Stimulated activated CD8-positive, alpha-beta memory T cell treated with anti-CD3 and anti-CD28 coated beads, Interleukin-7, amount 100 ng/mL, for 1 hour (primary cell): ENCODE results near the gene ARRDC2.
"Not testable (repeated sequence)": the region's sequence is repeated elsewhere in the genome, so short reads cannot be mapped to it uniquely, and the experiment has no call there.

Experiments used
- DNase-seq, 2 donors: peaks; one replicate each; pipeline ENCODE4 v3.0.0-alpha.2; 2020; ENCODE audit warnings: low read depth in 2 of 2

The ARRDC2 gene

DNA sequence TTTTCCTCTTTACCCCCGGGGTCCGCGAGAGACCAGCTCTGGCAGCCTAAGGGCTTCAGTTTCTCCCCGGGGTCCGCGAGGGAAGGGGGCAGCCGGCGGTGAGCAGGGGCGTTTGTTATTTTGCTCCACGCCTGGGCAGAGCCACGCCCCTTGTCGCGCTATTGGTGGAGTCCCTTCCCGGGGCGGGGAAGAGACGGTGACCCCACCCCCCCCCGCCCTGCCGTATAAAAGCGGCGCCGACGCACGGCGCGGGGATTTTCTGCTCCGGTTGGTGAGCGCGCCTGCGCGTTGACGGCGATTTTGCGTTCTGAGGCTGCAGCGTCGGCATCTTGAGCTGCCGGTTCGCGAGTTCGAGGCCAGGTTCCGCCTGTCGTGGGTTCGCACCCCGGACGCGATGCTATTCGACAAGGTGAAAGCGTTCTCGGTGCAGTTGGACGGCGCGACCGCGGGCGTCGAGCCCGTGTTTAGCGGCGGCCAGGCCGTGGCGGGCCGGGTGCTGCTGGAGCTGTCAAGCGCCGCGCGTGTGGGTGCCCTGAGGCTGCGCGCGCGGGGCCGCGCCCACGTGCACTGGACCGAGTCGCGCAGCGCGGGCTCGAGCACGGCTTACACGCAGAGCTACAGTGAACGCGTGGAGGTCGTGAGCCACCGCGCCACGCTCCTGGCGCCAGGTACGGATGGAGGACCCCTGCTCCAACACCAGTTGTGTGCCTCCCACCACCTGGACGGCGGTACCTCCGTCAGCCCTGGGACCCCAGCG, at the start of gene ARRDC2:
TSS of gene ARRDC2 (plus strand) at position 254 of the 757 bp plus-strand sequence. CDS start at position 395, 141 bp downstream.
- DNase-seq = peak; percentile 73 to 75

DNA sequence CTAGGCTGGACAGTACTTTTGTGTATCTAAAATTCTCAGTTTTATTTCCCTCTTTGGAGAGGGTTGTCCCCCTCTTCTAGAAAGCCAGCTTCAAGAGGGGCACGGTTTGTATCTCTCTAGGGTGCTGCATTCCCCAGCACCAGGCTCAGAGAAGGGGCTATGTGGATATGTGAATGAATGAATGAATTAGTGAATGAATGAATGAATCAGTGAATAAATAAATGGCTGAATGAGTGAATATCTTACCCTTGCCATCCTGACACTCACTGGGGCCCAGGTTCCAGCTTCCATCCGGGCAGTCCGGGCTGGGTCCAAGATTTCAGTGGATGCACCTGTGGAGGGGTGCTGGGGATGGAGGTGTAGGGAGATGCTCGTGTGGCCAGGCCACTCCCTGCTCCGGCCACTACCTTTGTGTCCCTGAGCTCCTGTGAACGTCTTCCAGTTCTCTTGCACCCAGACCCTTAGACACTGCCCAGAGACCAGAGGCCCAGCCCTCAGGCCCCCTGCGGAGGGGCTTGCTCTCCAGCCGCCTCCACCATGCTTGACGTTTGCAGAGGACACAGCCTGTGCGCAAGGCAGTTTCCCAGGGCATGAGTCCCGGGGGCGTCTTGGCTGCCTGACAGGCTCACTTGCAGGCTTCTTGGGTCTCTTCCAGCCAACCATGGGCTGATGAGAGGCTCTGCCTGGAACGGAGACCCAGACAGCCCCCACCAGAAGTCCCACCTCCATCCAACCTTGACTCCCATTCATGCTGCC, 43.9 kb upstream of the ARRDC2 start:
- no peak for DNase-seq

DNA sequence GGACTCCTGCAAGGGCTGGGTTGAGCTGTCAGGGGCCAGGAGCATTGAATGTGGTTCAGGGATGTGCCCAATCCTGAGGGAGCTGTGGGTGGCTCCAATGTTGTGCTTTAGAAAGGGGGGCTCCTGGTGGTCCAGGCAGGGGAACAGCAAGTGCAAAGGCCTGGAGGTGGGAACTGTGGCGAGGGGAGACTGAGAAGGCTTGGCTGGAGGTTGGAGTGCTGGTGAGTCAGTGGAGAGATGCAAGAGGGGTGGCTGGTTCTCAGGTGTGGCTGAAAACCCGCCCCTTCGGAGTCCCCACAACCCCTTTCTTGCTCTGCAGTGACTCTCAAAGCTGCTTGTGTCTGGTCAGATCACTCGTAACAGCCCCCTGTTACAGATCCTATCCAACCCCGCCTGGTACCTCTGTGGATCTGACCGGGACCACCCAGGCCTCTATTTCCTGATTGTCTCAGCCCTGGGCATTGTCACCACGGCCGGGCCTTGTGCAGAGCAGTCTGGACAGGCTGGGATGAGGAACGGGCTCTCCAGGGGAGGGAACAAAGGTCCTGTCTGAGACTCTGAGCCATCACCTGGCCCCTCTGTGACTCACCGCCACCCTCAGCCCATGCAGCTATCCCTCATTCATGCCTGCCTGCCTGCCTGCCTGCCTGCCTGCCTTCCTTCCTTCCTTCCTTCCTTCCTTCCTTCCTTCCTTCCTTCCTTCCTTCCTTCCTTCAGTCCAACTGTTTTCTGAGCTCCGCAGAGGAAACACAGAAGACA, 42.4 kb upstream of the ARRDC2 start:
- DNase-seq = no peak

DNA sequence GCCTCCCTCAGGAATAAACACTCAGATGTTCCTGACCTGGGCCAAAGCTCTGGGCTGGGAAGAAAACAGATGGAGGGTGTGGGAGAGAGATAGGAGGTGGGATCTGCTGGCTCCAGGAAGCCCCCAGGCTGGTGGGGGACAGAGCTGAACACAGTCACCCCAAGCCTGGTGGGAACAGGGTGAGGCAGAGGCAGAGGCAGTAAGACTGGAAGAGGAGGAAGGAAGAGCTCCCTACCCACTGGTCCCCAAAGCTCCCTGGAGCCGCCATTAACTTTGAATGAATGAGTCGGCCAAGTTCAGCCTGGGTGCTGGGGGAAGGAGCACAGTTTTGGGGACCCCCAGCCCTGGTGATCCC, 41.9 kb upstream of the ARRDC2 start:
- no peak for DNase-seq

DNA sequence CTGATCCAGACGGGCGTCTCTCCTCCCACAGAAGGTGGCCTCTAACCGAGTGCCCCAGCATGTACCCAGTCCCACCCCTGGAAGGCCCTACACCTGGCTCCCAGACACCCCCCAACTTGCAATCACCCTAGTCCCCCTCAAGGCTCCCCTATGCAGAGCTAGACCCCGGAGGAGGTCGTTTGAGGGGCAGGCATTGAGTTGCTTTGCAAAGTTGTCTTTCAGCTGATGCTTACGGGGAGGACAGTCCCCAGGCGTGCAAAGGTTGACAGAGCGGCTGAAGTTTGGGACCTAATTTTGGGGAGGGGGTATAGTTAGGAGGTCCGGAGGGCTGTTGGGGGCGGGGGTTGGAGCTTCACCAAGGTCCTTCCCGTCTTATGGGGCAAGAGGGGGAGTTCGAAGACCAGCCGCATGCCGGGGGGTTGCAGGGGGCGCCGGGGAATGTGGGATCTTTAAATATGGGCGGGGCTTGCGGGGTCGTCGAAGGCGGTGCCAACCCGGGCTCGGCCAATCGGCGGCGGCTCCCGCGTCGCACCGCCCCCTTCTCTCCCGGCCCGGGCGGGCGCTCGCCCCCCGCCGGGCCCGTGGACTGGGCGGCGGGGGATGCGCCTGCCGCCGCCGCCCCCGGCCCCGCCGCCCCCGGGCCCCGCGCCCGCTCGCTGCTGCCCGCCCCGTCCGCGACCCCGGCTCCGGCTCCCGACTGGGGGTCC, 41.3 kb upstream of the ARRDC2 start, which contains the start of gene KCNN1:
TSS of gene KCNN1 (plus strand) at position 558 of the 707 bp plus-strand sequence. CDS start 6,782 bp downstream, outside the sequence.
- no peak for DNase-seq

DNA sequence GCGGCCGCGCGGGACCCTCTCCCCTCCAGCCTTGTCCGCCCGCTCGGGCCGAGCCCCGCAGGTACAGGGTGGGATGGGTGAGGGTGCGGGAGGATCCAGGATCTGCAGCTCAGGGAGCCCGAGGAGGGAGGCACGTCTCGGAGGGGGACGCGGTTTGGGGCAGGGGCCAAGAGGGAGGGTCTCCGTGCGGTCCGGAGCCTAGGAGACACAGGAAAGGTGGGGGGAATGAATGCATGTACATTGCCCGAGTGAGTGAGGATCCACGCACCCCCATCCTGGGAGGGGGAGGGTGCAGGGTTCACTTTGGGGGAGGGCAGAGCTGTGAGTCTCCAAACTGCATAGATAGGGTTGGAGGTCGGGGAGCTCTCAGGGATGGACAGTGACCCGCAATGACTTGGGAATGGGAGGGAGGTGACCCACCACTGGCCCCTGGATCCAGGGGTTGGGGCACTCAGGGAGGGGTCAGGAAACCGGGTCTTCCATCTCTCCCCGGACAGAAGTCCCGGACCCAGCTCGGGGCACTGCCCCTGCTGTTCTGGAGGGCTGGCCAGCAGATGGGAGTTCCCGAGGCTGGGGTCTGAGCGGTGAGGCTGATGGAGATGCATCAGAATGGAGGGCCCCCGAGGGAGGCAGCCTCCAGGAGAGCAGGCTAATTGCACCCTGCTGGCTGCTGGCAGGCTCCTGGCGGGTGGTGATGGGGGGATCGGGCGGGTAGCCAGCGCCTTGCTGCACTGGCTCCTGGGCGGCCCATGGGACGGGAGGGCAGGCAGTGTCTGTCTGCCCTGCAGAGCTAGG, 40.5 kb upstream of the ARRDC2 start:
- no peak for DNase-seq

DNA sequence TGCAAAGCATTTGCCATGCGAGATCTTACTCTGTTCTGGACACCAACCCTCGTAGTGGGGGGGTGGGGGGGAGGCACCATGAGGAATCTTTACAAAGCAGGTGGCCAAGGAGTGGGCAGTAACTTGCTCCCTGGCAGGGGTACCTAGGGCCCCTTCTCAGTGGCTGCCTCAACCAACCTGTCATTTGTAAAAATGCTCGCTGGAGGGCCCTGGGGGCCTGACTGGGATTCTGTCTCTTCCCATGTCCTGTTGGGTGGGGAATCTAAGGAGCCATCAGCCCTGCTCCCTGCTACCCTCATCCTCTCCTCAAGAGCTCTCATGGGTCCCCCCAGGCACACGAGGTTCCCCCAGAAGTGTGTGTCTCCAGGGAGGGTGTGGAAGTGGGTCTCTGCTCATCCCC, 39.6 kb upstream of the ARRDC2 start:
- DNase-seq = no peak

DNA sequence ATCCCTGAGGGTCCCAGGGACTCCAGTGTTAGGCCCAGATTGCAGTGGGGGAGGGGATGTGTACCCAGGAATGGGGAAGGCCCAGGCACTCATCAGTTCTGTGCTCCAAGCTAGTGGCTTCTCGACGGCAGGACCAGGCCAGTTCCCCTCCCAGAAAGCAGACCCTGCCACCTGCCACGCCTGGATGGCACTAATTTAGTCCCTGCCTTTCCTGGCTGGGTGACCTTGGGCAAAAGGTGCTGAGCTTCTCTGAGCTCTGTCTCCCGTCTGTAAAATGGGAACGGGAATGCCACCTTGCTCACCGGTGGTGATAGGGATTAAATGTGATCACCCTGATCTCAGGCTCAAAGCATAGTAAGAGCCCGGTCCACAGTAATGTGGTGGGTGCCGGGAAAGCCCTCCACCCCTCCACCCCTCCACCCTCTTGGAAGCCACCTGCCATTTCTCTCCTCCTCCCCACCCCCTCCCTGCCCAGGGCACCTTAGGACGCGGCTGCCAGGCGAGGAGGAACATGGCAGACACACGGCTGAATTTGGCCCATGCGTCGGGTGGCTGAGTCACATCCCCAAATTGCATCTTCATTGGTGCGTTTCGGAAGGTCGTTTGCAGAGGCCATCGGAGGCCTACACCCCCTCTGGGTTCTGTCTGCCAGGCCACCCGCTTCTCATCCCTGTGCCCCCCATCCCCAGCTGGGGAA, 38.7 kb upstream of the ARRDC2 start:
- no peak for DNase-seq

DNA sequence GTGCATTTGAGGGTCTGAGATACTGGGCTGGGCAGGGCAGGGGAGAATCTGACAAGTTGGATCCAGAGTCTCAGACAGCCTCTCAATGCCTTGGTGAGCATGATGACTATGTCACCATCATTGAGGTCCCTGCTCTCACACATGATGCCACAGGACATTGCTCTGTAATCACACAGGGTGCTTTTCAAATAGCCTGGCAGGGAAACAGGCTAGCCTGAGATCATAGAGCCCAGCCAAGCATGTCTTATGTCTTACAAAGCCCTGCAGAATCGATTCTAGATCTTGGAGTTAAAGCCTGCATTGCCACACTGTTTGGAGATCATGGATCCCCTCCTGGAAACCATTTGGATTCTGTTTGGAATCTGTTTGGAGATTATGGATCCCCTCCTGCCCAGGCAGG, 35.7 kb upstream of the ARRDC2 start:
- DNase-seq = no peak

DNA sequence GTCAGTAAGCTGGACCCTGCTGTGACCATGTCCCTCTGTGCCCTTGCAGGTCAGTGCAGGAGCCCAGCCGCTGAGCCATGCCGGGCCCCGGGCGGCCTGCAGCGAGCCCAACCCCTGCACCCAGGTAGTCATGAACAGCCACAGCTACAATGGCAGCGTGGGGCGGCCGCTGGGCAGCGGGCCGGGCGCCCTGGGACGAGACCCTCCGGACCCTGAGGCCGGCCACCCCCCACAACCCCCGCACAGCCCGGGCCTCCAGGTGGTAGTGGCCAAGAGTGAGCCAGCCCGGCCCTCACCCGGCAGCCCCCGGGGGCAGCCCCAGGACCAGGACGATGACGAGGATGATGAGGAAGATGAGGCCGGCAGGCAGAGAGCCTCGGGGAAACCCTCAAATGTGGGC, 34.2 kb upstream of the ARRDC2 start:
- no peak for DNase-seq

DNA sequence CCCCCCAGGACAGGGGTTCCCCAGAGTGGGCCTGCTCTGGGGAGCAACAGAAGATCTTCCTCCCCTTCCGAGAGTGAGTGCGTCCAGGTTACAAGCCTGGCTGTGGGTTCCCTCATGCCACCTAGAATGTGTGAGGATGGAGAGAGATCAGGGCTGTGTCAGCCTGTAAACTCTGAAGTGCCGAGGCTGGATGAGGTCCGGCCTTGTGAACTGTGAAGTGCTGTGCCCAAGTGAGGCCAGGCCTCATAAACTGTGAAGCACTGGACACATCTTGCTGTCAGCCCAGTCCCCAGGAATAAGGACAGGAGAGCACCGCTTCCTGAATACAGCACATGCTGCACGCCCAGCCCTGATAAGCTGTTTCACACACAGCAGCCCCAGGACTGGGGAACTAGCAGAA, 33.4 kb upstream of the ARRDC2 start:
- no peak for DNase-seq

DNA sequence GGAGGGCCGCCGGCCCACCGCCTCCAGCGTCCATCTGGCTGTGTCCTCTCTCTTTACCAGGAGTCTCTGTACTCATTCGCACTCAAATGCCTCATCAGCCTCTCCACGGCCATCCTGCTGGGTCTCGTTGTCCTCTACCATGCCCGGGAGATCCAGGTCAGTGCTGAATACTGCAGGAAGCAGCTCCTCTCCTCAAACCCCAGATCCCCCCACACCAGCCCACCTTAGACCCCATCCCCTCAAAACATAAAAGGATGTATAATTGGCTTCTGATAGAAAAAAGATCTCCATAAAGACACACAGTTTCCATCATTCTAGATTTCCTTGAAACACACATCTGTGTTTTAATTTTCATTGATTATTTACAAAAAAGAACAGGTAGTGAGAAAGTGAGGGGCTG, 32.9 kb upstream of the ARRDC2 start:
- DNase-seq = no peak

DNA sequence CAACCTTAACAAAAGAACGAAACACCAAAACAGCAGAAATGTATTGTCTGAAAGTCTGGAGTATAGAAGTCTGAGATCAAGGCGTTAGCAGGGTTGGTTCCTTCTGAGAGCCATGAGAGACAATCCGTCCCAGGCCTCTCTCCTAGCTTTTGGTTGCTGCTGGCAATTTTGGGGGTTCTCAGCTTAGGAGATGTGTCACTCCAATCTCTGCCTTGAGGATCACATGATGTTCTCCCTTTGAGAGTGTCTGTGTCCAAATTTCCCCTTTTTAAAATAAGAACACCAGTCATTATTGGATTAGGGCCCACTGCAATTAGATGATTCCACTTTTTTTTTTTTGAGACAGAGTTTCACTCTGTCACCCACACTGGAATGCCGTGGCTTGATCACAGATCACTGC, 30.9 kb upstream of the ARRDC2 start:
- no peak for DNase-seq

DNA sequence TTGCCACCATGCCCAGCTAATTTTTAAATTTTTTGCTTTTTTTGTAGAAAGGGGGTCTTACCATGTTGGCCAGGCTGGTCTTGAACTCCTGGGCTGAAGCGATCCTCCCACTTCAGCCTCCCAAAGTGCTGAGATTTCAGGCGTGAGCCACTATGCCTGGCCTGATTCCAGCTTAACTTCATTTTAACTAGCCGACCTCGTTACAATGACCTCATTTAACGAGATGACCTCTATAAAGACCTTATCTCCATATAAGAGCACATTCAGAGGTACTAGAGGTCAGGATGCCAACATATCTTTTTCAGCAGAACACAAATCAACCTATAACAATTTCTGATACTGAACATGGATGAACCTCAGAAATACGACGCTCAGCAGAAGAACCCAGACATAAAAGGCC, 30.5 kb upstream of the ARRDC2 start:
- no peak for DNase-seq

DNA sequence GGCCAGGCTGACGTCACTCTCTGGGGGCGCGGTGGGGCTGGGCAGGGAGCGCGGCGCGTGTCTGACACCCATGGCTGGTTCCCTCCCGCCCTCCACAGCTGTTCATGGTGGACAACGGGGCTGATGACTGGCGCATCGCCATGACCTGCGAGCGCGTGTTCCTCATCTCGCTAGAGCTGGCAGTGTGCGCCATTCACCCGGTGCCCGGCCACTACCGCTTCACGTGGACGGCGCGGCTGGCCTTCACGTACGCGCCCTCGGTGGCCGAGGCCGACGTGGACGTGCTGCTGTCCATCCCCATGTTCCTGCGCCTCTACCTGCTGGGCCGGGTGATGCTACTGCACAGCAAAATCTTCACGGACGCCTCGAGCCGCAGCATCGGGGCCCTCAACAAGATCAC, 26.4 kb upstream of the ARRDC2 start:
- no peak for DNase-seq

DNA sequence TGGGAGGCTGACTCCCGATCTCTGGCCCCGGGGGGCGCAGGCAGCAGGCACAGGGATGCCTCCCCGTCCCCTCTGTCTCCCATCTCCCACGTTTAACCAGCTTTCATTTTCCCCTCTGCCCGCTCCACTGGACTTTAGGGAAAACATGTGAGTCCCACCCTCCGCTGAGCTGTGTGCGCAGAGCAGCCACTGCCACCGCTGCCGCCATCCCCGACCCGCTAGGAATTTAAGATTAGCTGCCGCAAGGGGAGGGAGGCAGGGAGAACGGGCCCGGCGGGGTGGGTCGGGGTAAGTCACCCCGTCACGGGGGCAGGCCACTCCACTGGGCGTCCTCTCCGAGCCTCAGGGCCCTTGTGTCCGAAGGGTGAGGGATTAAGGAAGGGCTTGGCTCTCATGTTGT, 25.5 kb upstream of the ARRDC2 start:
- DNase-seq = no peak

DNA sequence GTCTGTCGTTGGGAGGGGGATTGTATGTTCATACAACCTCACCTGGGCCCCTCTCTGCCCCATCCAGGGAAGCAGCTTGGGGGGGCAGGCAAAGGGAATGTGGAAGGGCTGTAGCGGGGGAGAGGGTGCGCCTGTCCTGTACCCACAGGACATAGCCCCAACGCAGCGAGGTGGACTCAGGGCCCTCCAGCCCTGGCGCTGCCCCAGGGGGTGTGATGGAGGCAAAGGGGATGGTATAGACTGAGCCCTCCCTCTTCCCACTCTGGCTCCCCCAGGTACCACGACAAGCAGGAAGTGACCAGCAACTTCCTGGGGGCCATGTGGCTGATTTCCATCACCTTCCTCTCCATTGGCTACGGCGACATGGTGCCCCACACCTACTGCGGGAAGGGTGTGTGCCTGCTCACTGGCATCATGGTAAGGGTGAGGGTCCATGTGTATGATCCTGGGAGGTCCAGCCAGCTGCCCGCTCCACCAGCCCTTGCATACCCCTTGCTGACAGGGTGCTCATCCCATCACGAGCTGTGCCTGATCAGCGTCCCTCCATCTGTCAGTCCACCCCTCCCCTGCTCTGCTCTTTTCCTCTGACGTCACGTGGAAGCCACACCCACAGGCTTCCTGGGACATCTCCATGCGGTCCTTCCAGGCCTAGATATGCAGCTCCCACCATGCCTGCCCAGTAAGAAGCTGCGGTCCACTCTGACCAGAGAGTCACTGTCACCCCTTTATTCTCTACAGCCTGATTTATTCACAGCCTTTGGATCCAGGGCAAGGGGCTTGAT, 22.7 kb upstream of the ARRDC2 start:
- DNase-seq = no peak

DNA sequence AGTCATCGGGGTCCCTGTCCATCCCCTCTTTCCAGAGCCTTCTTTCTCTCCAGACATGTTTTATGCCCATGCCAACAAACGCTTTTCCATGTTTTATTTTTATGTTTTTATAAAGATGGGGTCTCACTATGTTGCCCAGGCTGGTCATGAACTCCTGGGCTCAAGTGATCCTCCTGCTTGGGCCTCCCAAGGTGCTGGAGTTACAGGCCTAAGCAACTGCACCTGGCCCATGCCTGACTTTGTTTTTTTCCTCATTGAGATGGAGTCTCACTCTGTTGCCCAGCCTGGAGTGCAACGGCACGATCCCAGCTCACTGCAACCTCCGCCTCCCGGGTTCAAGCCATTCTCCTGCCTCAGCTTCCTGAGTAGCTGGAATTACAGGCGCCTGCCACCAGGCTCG, 21.4 kb upstream of the ARRDC2 start:
- DNase-seq = not testable (repeated sequence)

DNA sequence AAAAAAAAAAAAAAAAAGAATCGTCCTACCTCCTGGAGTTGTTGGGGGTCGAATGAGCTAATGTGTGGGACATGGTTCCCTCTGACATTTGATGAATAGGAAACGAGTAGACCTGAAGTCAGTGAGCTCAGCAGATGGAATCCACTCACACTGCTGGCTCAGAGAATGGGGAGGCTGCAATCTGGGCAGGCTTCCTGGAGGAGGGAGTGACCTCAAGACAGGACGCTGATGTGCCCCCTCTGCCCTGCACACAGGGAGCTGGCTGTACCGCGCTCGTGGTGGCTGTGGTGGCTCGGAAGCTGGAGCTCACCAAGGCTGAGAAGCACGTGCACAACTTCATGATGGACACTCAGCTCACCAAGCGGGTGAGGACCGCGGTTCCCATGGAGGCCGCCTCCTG, 19.8 kb upstream of the ARRDC2 start:
- DNase-seq = no peak
